PC-9 (cell line): ENCODE results near the gene HOXB13. TPM values are rescaled to one million over a fixed set of nuclear protein-coding genes. Genes with fewer than 3 reads are reported as not detected.

ENCODE experiments used
- BruUV-seq: library from RNA; stranded (reverse); fragments of 400-500 nt; replicated peaks from 2 replicates; lab custom pipeline; 2021; lab: Mats Ljungman, UMichigan
- CTCF ChIA-PET: fragments of 300-600 bp; sonication (Branson Sonifier 250); formaldehyde crosslinking; loops from one replicate; lab custom pipeline; 2022; ENCODE audit warnings: antibody characterized with exemption; lab: Charles Lee
- POLR2A ChIA-PET: fragments of 300-600 bp; sonication (Branson Sonifier 250); formaldehyde crosslinking; loops from one replicate; lab custom pipeline; 2022; ENCODE audit warnings: antibody characterized with exemption; ENCODE audit not compliant: unreplicated experiment; lab: Charles Lee
- DNase-seq, 2 experiments: peaks; one replicate each; pipeline versions ENCODE4 v3.0.0 to v3.0.0-alpha.2; 2015 to 2022; ENCODE audit warnings: mixed read lengths in 1 of 2
- H2AFZ ChIP-seq: fragments of 200-600 bp; sonication (generic); 2 replicates; pipeline ENCODE4 v1.8.1; 2017; ENCODE audit warnings: antibody characterized with exemption
- H3F3A ChIP-seq: fragments of 200-600 bp; sonication (generic); 2 replicates; pipeline ENCODE4 v1.8.1; 2017; ENCODE audit warnings: antibody characterized with exemption, mild to moderate bottlenecking, low read depth; ENCODE audit not compliant: insufficient read depth
- H3K27ac ChIP-seq: fragments of 200-600 bp; sonication (generic); 2 replicates; pipeline ENCODE4 v1.6.1; 2016; ENCODE audit warnings: mixed run types
- H3K27me3 ChIP-seq: fragments of 200-600 bp; sonication (generic); 2 replicates; pipeline ENCODE4 v1.6.1; 2016; ENCODE audit warnings: low read depth, mixed run types; ENCODE audit not compliant: insufficient read depth
- H3K36me3 ChIP-seq: fragments of 200-600 bp; sonication (generic); 2 replicates; pipeline ENCODE4 v1.6.1; 2016; ENCODE audit warnings: low read depth, mixed run types
- H3K4me1 ChIP-seq: fragments of 200-600 bp; sonication (generic); replicated peaks from 2 replicates; pipeline ENCODE4 v1.6.1; 2016; ENCODE audit warnings: mixed run types; ENCODE audit not compliant: insufficient read depth
- H3K4me2 ChIP-seq: fragments of 200-600 bp; sonication (generic); 2 replicates; pipeline ENCODE4 v1.6.1; 2017; ENCODE audit warnings: mixed run types
- H3K4me3 ChIP-seq: fragments of 200-600 bp; sonication (generic); 2 replicates; pipeline ENCODE4 v1.6.1; 2016; ENCODE audit warnings: mixed run types
- H3K79me2 ChIP-seq: fragments of 200-600 bp; sonication (generic); 2 replicates; pipeline ENCODE4 v1.6.1; 2017; ENCODE audit warnings: low read depth, mixed run types
- H3K9me2 ChIP-seq: fragments of 200-600 bp; sonication (generic); 2 replicates; pipeline ENCODE4 v1.8.1; 2017; ENCODE audit warnings: mild to moderate bottlenecking; ENCODE audit not compliant: insufficient read depth
- H3K9me3 ChIP-seq: fragments of 200-600 bp; sonication (generic); 2 replicates; pipeline ENCODE4 v1.8.1; 2016; ENCODE audit warnings: low read depth; ENCODE audit not compliant: insufficient read depth
- H4K20me1 ChIP-seq: fragments of 200-600 bp; sonication (generic); 2 replicates; pipeline ENCODE4 v1.8.1; 2017; ENCODE audit not compliant: insufficient read depth
- EZH2 ChIP-seq: fragments of 200-600 bp; sonication (generic); IDR thresholded peaks from 2 replicates; pipeline ENCODE4 v1.8.0; 2017; ENCODE audit warnings: antibody characterized with exemption, low read depth
- intact Hi-C: fragments of 100-400 bp; cut with micrococcal nuclease; formaldehyde crosslinking; loops from one replicate; pipeline ENCODE4 v1.10.0; 2022; ENCODE audit not compliant: unreplicated experiment
- total RNA-seq: library from RNA; stranded (reverse); gene quantifications from 2 replicates; pipeline ENCODE4 v1.2.3, GENCODE V29; 2021
- TF ChIP-seq, protein P1 (sequence below): fragments of 200-600 bp; sonication (generic); conservative IDR thresholded peaks from 2 replicates; pipeline ENCODE4 v1.6.1; 2017; ENCODE audit warnings: mixed run types, antibody characterized with exemption, mild to moderate bottlenecking, moderate library complexity

The HOXB13 gene
- total RNA-seq, 1 experiment from 2014 or later, result not detected

DNA sequence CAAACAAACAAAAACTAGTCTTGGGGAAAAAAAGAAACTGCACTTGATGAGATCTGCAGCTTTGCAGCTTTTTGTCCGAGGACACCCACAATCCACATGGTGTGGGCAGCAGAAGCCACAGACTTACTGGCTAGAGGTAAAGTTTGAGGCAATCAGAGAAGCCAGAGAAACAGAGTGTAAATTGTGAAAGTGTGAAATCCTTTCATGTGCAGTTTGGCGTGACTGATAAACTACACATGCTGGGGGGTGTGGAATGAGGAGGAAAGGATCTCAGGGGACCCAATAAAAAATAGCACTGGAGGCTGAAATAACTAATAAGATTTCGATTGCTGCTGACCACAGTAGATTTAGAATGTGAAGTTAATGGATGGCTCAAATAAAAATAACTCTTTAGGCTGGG lies 42.4 kb upstream of the HOXB13 start:
- DNase-seq, result no peak
- no peak overlapping the region for H3K4me2 ChIP-seq
- POLR2A ChIA-PET, result no interaction called here
- no peaks in the 10 kb centered on the region for H3K36me3 ChIP-seq
- H3K9me3 ChIP-seq, result no peaks in the 10 kb centered on the region
- H3K79me2 ChIP-seq, result no peaks in the 10 kb centered on the region
- no peaks in the 10 kb centered on the region for H3K4me1 ChIP-seq
- no peak for TF ChIP-seq EZH2
- TF ChIP-seq, protein P1, sequence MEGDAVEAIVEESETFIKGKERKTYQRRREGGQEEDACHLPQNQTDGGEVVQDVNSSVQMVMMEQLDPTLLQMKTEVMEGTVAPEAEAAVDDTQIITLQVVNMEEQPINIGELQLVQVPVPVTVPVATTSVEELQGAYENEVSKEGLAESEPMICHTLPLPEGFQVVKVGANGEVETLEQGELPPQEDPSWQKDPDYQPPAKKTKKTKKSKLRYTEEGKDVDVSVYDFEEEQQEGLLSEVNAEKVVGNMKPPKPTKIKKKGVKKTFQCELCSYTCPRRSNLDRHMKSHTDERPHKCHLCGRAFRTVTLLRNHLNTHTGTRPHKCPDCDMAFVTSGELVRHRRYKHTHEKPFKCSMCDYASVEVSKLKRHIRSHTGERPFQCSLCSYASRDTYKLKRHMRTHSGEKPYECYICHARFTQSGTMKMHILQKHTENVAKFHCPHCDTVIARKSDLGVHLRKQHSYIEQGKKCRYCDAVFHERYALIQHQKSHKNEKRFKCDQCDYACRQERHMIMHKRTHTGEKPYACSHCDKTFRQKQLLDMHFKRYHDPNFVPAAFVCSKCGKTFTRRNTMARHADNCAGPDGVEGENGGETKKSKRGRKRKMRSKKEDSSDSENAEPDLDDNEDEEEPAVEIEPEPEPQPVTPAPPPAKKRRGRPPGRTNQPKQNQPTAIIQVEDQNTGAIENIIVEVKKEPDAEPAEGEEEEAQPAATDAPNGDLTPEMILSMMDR, result no peak
- BruUV-seq, result no TSS peak
- no peaks in the 10 kb centered on the region for H4K20me1 ChIP-seq
- H3F3A ChIP-seq, result no peaks in the 10 kb centered on the region
- no peak overlapping the region for H3K27ac ChIP-seq
- no peaks in the 10 kb centered on the region for H3K9me2 ChIP-seq
- no peak overlapping the region for H2AFZ ChIP-seq
- no peak overlapping the region for H3K4me3 ChIP-seq
- H3K27me3 ChIP-seq, result peaks cover 9% of the 10 kb centered on the region; the same call in 1 of the 2 replicates
- intact Hi-C loops, result no loop called here
- CTCF ChIA-PET, result no interaction called here

DNA sequence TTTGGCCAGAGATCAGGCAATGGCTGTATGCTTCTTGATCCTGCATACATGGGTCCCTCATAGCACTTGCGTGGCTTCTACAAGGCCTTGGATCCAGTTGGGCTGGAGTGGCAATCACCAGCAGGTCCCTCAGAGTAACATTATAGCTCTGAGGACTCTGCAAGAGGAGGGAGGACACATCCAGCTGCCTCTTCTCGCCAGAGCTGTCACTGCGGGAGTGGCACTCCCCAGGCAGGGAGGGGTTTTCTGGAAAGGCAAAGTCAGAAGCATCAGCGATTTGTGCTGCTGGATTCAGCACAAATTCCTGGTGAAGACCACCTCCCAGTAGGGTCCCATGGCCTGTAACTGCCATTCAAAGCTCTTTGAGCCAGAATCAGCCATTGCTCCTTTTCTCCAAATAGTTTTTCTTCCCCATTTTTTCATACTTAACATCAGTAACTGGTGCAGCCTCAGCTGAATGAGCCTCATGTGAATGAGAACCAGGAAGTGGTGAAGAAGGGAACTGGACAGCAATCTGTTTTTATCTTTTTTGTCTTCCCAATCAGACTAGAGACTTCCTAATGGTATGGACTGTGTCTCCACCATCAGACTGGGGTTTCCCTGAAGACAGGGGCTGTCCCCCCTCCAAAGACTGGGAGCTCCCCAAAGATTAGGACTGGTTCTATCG lies 40.6 kb upstream of the HOXB13 start:
- Histone ChIP-seq H3K4me1 (no peaks in the 10 kb centered on the region), H3F3A (no peaks in the 10 kb centered on the region), H3K79me2 (no peaks in the 10 kb centered on the region), H3K36me3 (no peaks in the 10 kb centered on the region), H3K9me2 (no peaks in the 10 kb centered on the region), H3K4me2 (no peak overlapping the region), H2AFZ (no peak overlapping the region), H3K27ac (no peak overlapping the region), H3K4me3 (no peak overlapping the region), H3K9me3 (no peaks in the 10 kb centered on the region), H3K27me3 (peaks cover 10% of the 10 kb centered on the region), H4K20me1 (no peaks in the 10 kb centered on the region)
- TF ChIP-seq EZH2, result no peak
- TF ChIP-seq, protein P1, result no peak
- no TSS peak for BruUV-seq
- POLR2A ChIA-PET, result no interaction called here
- no peak for DNase-seq
- intact Hi-C loops, result no loop called here
- CTCF ChIA-PET, result no interaction called here

DNA sequence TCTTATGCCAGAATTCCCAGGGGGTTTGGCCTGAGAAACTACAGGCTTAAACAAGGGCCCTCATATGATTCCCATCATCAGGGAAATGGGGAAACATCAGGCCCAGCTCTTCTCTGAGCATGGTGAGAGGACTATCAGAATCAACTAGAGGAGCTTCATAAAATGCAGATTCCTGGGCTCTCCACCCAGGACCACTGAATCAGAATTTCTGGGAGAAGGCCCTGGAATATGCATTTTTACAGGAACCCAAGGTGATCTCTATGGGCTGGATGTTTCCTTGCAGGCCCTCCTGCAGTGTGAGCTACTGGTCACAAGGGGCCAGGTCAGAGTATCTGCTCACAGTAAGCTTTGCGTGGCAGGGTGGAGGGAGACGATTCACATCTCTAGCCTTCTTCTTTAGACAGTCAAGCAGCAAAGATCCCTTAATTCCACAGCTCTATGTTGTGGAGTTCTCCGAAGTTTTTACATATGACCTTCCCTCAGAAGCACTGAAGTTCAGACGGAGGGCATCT lies 38.8 kb upstream of the HOXB13 start:
- POLR2A ChIA-PET, result no interaction called here
- H3K4me2 ChIP-seq, result no peak overlapping the region
- H3K9me3 ChIP-seq, result no peaks in the 10 kb centered on the region
- H3K27ac ChIP-seq, result no peak overlapping the region
- no peak overlapping the region for H2AFZ ChIP-seq
- intact Hi-C loops, result no loop called here
- CTCF ChIA-PET, result no interaction called here
- TF ChIP-seq EZH2, result no peak
- TF ChIP-seq, protein P1, result no peak
- DNase-seq, result no peak
- H3K79me2 ChIP-seq, result no peaks in the 10 kb centered on the region
- no peaks in the 10 kb centered on the region for H3K9me2 ChIP-seq
- H3K36me3 ChIP-seq, result no peaks in the 10 kb centered on the region
- no peak overlapping the region for H3K4me3 ChIP-seq
- H3K4me1 ChIP-seq, result no peaks in the 10 kb centered on the region
- peaks cover 29% of the 10 kb centered on the region for H3K27me3 ChIP-seq
- H4K20me1 ChIP-seq, result no peaks in the 10 kb centered on the region
- no peaks in the 10 kb centered on the region for H3F3A ChIP-seq
- no TSS peak for BruUV-seq
